Stimulated activated CD4-positive, alpha-beta T cell treated with anti-CD3 and anti-CD28 coated beads, Interleukin-2, amount 100 ng/mL, for 48 hours (primary cell): ENCODE results near the gene AMBRA1.
A peak's percentile ranks its signal among the peaks of the same experiment; 100 is the strongest.
"Not testable (repeated sequence)": the region's sequence is repeated elsewhere in the genome, so short reads cannot be mapped to it uniquely, and the experiment has no call there.

Source experiments
- DNase-seq, 2 donors: peaks; one replicate each; pipeline ENCODE4 v3.0.0-alpha.2; 2020

AMBRA1 gene

DNA sequence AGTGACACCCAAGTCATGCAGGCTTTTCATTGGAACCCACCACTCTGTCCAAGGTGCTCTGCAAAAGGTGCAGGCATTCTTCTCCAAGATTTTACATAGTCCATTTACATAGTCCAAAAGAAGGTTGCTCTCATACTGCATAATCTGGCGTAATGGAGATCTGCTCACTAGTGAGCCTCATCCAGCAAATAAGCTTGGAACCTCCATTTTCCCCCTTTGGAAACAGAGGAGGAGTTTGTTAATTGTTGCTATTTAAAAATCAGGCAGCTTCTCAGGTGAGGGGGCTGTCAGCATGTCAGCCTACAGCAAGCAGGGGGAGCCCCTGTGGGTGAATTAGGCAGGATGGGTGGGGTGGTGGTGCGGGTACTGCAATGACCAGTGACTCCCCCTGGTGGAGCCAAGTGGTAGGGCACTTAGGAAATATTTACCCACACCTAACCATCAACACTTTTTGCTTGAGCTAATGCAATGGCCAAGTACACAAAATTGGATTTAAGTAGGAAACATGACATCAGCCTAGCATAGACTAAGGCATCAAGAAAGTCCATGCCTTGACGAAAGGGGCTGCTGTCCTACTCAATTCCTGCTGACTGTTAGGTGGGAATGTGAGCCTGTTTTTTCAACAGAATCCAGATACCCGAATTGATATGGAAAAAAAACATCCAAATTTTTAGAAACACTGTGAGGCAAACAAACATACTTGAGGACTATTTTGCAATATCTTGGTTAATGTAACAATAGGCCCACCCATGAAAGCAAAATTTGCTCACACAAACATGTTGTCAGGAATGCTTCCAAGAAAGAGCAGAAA is 64.5 kb downstream of the AMBRA1 start:
- peak; percentile 71 to 76 for DNase-seq

- no peak for DNase-seq
These were observed 65.3 kb downstream of the AMBRA1 start for GRCh38 chr11:46528445-46529094.

DNA sequence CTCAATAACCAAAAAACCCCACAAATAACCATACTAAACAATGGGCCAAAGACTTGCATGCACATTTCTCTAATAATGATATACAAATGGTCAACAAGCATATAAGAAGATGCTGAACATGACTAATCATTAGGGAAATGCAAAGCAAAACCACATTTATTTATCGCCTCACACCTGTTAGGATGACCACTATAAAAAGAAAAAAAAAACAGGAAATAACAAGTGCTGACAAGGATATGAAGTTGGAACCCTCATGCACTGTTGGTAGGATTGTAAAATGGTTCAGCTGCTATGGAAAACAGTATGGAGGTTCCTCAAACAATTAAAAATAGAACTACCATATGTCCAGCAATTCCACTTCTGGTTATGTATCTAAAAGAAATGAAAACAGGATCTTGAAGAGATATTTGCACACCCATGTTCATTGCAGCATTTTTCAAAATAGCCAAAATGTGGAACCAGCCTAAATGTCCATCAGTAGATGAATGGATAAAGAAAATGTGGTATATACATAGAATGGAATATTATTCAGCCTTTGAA is 66.2 kb downstream of the AMBRA1 start:
- DNase-seq: no peak

DNA sequence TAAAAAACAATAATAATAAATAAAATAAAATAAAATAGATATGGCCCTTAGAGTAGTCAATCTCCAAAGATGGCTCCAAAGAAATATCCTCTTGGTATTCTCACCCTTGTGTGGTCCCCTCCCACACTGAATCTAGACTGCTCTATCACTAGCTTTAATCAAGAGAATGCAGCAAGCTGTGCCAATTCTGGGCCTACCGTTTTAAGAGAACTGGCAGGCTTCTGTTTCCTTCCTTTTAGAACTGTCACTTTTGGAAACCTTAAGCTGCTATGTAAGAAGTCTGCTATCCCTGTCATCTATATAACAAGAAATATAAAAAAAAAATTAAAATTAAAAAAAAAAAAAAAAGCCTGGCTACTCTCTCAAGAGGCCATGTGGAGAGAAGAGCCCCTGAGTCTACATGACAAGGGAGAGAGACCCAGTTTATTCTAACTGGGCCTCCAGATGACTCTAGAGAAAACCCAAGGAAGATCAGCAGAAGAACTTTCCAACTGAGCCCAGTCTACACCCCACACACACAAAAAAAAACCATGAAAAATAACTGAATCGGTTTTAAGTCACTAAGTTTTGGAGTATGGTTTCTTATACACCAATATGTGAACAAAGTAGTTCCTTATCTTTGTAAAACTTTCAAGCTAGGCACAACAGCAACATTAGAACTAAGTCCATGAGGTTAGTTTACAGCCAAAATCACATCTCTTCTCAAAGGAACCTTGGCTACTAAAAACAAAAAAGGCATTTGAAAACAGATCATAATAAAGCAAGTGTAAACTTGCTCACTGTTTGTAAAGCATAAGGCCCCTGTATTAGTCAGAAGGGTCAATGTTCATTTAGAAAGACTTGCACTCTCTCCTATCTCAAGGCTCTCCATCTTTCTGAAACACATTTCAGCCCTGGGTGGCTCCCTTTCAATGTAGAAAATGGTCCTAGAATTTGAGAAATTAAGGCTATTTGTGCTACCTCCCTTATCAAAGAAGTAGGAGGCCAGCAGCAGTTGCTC is 67.3 kb downstream of the AMBRA1 start:
- DNase-seq: no peak

DNA sequence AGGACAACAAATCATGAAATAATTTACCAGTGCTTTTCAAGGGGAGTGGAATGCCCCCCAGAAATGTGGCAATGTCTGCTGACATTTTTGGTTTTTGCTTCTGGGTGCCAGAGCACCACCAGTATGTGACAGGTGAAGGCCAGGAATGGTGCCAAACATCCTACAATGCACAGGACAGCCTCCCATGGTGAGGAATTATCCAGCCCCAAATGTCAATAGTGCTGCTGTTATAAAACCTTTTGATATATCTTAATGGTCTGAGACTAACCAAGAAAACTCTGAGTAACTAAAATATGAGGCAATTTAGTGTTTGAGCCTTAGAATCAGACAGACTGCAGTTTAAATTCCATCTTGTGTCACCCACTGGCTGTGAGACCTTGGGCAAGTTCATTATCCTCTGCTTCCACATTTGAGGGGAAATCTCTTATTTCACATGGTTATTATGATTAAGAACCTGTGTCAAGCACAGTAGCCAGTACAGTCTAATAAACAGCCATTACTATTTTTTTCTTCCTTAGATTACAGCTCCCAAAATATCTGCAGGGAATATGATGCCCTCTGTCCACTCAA is 69.5 kb downstream of the AMBRA1 start:
- no peak for DNase-seq

DNA sequence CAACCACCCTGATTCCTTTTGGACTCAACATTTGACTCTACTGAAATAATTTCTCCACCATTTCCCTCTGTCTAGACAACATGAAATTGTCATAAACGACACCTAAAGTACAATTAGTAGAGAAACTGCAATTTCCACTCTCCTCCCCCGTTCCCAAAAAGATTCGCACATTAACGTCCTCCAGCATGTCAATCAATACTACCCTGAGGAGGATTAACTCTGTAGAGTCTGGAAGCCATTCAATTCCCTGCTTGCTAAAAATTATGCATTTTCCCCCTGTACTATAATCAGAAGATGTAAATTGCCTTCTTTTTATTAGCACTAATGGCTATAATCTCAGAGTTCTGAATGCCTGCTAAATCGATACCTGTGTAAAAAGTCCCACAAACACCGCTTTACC is 70.5 kb downstream of the AMBRA1 start:
- no peak for DNase-seq

GRCh38 chr11:46522682-46523281 is 71.0 kb downstream of the AMBRA1 start:
- no peak for DNase-seq

- DNase-seq: no peak
These were observed 71.7 kb downstream of the AMBRA1 start for GRCh38 chr11:46521961-46522681.

DNA sequence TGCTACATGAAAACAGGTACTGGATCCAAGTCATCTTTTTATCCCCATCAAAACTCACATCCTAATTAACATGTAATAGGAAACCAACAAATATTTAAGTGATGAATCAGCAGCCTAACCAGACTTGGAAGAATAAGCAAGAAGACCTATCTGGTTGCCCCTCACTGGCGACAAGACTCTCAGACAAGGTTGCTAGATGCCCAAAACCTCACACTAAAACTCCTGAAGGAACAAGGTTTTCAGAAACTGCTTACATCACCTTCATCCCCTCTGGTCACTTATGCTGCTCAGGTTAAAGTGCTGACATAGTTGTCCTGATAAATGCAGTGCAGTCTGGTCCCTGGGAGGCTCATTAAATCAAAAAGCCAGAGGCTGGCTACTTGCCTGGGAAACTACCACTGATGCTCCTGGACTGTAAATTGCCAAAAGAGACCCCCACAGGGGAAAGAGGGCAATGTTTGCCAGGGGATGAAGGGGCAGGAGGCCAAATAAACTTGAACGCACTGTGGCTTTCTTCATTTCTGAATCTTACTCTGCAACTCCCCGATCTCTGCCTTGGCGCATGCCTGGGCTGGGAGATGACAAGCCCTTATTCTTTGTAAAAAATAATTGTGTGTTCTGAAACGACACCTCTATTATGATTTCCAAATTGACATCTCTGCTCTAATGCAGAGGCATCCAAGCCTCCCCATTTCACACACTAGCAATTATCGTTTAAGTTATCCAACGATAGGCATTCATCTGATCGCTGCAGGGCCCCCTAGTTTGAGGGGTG is 72.7 kb downstream of the AMBRA1 start:
- no peak for DNase-seq

DNA sequence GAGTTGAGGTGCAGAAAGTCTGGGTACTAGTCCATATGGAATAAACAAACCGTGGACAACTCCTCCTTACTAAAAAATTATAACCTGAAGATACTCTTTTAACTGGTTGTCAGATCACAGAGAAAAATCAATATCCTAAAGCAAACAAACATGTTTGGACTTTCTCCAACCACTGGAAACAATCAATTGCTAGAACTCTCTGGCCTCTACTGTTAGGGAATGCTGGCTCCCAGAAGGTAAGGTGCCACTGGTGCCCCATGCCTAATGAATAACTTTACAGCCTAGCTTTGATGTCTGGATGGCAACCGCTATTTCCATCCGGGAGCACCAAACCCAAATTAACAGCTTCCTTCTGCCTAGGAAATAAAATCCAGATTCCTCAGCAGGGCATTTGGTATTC is 74.5 kb downstream of the AMBRA1 start:
- DNase-seq: no peak

DNA sequence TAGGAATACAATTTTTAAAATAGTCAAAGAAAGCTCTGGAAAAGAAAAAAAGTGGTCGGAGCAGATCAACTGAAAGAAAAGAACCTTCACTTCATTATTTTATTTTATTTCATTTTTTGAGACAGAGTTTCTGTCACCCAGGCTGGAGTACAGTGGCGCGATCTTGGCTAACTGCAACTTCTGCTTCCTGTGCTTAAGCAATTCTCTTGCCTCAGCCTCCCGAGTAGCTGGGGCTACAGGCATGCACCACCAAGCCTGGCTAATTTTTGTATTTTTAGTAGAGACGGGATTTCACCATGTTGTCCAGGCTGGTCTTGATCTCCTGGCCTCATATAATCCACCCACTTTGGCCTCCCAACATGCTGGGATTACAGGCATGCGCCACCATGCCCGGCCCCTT is 74.9 kb downstream of the AMBRA1 start:
- DNase-seq: not testable (repeated sequence)

- DNase-seq: no peak
These were observed 79.5 kb downstream of the AMBRA1 start for GRCh38 chr11:46514370-46514769.

- DNase-seq: no peak
These were observed 79.9 kb downstream of the AMBRA1 start for GRCh38 chr11:46513934-46514342.

DNA sequence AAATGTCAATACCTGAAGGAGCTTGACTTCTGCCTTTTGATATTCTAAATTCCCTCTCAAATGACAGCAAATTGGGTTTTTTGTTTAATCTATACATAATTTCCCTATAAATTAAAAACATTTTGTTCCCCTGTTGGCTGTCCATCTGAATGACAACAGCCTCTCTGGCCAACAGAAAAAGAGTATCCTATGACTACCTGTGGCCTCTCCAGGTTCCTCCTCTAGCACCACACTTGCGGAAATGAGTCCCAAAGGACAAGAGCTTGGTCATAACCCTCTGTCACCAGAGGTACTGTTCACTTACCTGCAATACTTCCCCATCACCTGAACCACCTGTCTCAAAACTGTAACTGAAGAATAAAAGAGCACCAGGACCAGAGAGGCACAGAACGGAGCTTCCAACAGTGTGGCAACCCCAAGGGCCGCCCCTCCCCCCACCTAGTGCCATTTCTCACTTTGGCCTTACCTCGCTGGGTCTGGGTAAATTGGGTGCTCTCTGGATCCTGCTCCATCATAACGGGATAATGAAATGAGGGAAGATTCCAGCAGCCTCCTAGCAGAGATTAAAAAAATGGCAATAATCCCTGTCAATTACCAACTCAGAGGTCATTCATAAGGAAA is 81.5 kb downstream of the AMBRA1 start:
- no peak for DNase-seq

DNA sequence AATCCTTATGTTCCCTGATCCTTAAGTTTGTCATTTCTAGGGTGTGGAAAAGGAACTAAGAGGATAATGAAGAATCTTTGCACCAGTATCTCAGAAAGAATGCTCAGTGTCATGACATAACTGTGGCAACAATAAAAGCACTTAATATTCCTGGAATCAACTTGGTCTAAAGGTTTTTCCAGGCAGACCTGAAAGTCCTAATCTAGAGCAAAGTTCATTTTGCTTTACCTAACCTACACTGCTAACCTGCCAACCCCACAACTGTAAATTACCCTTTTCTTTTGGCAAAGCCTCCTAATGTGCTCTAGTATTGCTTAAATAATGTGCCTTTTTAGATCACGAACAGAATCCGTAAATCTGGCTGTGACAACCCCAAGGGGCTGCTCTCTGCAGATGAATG is 82.5 kb downstream of the AMBRA1 start:
- DNase-seq: no peak

DNA sequence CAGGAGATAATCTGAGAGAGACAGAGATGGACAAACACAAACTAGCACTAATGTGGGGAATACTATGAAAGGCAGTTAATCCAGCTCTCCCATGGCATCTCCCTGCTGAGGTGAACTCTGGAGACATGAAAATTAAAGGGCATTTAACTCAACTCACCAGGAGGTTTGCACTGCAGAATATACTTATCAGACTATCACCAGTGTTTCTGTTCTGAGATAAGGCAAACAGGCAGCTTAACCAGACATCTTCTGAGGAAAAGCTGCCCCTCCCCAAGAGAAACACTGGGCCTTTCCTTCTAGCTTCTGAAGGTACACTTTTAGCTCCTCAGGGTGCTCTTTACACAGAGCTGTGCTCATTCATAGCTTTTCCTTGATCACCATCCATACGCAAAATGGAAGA is 85.5 kb downstream of the AMBRA1 start:
- DNase-seq: no peak

GRCh38 chr11:46506483-46506791 is 87.4 kb downstream of the AMBRA1 start:
- DNase-seq: no peak

GRCh38 chr11:46505741-46506482 is 87.9 kb downstream of the AMBRA1 start:
- no peak for DNase-seq

GRCh38 chr11:46504817-46505613 is 88.8 kb downstream of the AMBRA1 start:
- no peak for DNase-seq
